NT2/D1 (cell line): Measurements from ENCODE around the gene RYR3.

ENCODE experiments used
- YY1 ChIP-seq: IDR thresholded peaks from 2 replicates; pipeline ENCODE4 v1.6.1; 2011; ENCODE audit not compliant: insufficient read length, insufficient read depth
- ZNF274 ChIP-seq: IDR thresholded peaks from 2 replicates; pipeline ENCODE4 v1.6.1; 2011; ENCODE audit warnings: mild to moderate bottlenecking, low read depth, low read length

DNA sequence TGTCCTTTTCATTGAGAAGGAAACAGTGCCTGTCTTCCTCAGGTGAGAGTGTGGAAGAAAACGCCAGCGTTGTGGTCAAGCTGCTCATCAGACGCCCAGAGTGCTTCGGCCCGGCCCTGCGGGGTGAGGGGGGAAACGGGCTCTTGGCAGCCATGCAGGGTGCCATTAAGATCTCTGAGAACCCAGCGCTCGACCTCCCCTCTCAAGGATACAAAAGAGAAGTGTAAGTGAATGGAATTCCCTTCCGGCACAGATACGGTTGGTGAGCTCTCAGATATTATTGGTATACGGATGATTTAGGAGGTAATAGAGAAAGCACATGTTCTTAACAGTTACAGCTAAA lies 411.9 kb downstream of the RYR3 start:
- no peak for TF ChIP-seq ZNF274
- TF ChIP-seq YY1 = no peak
